H9 (cell line): ENCODE data around the gene NIT2. TPM values are rescaled to one million over a fixed set of nuclear protein-coding genes. Genes with fewer than 3 reads are reported as not detected.

ENCODE experiments used
- DNase-seq: peaks from one replicate; pipeline ENCODE4 v3.0.0-alpha.2; 2017
- H2AFZ ChIP-seq: one replicate; pipeline ENCODE4 v1.6.1; 2013; ENCODE audit warnings: mild to moderate bottlenecking, low read length, control low read depth, moderate library complexity
- H2AK5ac ChIP-seq: 2 replicates; pipeline ENCODE4 v1.6.1; 2013; ENCODE audit warnings: low read length, control low read depth, mixed read lengths; ENCODE audit not compliant: insufficient read length
- H2BK120ac ChIP-seq: one replicate; pipeline ENCODE4 v1.6.1; 2013; ENCODE audit warnings: low read depth, mild to moderate bottlenecking, low read length, control low read depth, inconsistent platforms; ENCODE audit not compliant: poor library complexity, severe bottlenecking
- H2BK12ac ChIP-seq: 2 replicates; pipeline ENCODE4 v1.6.1; 2013; ENCODE audit warnings: low read length, control low read depth, mixed read lengths, low read depth; ENCODE audit not compliant: insufficient read length
- H2BK15ac ChIP-seq: 2 replicates; pipeline ENCODE4 v1.6.1; 2013; ENCODE audit warnings: low read depth, low read length, control low read depth
- H2BK20ac ChIP-seq: one replicate; pipeline ENCODE4 v1.6.1; 2013; ENCODE audit warnings: low read depth, mild to moderate bottlenecking, low read length, control low read depth, inconsistent platforms; ENCODE audit not compliant: poor library complexity, severe bottlenecking
- H2BK5ac ChIP-seq: 2 replicates; pipeline ENCODE4 v1.6.1; 2013; ENCODE audit warnings: low read length, control low read depth, mixed read lengths; ENCODE audit not compliant: insufficient read length
- H3K14ac ChIP-seq: 2 replicates; pipeline ENCODE4 v1.6.1; 2013; ENCODE audit warnings: low read length, control low read depth; ENCODE audit not compliant: insufficient read depth
- H3K18ac ChIP-seq: 2 replicates; pipeline ENCODE4 v1.6.1; 2013; ENCODE audit warnings: low read depth, mild to moderate bottlenecking, mixed read lengths, low read length, control low read depth; ENCODE audit not compliant: insufficient read length
- H3K23ac ChIP-seq: 2 replicates; pipeline ENCODE4 v1.6.1; 2013; ENCODE audit warnings: low read length, control low read depth, mixed read lengths, low read depth; ENCODE audit not compliant: insufficient read length
- H3K23me2 ChIP-seq: 2 replicates; pipeline ENCODE4 v1.6.1; 2013; ENCODE audit warnings: low read depth, mild to moderate bottlenecking, mixed read lengths, low read length, control low read depth; ENCODE audit not compliant: insufficient read length, poor library complexity, severe bottlenecking
- H3K27ac ChIP-seq: 2 replicates; pipeline ENCODE4 v1.5.1; 2013; ENCODE audit warnings: low read length, control low read depth, mixed read lengths, low read depth; ENCODE audit not compliant: insufficient read length
- H3K27me3 ChIP-seq: 2 replicates; pipeline ENCODE4 v1.6.1; 2013; ENCODE audit warnings: low read length, control low read depth, inconsistent platforms; ENCODE audit not compliant: insufficient read depth
- H3K4ac ChIP-seq: 2 replicates; pipeline ENCODE4 v1.6.1; 2013; ENCODE audit warnings: low read depth, mild to moderate bottlenecking, control low read depth, inconsistent platforms, low read length, moderate library complexity
- H3K4me1 ChIP-seq: 2 replicates; pipeline ENCODE4 v1.6.1; 2013; ENCODE audit warnings: low read length, control low read depth, inconsistent platforms; ENCODE audit not compliant: insufficient read depth
- H3K4me2 ChIP-seq: 2 replicates; pipeline ENCODE4 v1.6.1; 2013; ENCODE audit warnings: low read length, control low read depth, mixed read lengths; ENCODE audit not compliant: insufficient read length, insufficient read depth
- H3K56ac ChIP-seq: 2 replicates; pipeline ENCODE4 v1.6.1; 2013; ENCODE audit warnings: low read depth, mild to moderate bottlenecking, mixed read lengths, low read length, control low read depth; ENCODE audit not compliant: insufficient read length
- H3K79me1 ChIP-seq: 2 replicates; pipeline ENCODE4 v1.6.1; 2013; ENCODE audit warnings: low read depth, mild to moderate bottlenecking, moderate library complexity, low read length, control low read depth, inconsistent platforms; ENCODE audit not compliant: insufficient read depth, poor library complexity, severe bottlenecking
- H3K79me2 ChIP-seq: 2 replicates; pipeline ENCODE4 v1.6.1; 2013; ENCODE audit warnings: low read length, control low read depth, inconsistent platforms; ENCODE audit not compliant: insufficient read depth
- H3K9ac ChIP-seq: 2 replicates; pipeline ENCODE4 v1.6.1; 2013; ENCODE audit warnings: low read length, control low read depth, mixed read lengths; ENCODE audit not compliant: insufficient read length; ENCODE audit errors: extremely low read depth
- H3K9me3 ChIP-seq: one replicate; pipeline ENCODE4 v1.6.1; 2013; ENCODE audit warnings: low read depth, low read length, inconsistent platforms; ENCODE audit not compliant: control insufficient read depth
- H3T11ph ChIP-seq: one replicate; pipeline ENCODE4 v1.6.1; 2013; ENCODE audit warnings: mild to moderate bottlenecking, low read length, control low read depth, inconsistent platforms
- H4K20me1 ChIP-seq: one replicate; pipeline ENCODE4 v1.6.1; 2013; ENCODE audit not compliant: control insufficient read depth, insufficient read length, insufficient read depth
- H4K5ac ChIP-seq: 2 replicates; pipeline ENCODE4 v1.6.1; 2013; ENCODE audit warnings: low read depth, mild to moderate bottlenecking, mixed read lengths, low read length, control low read depth; ENCODE audit not compliant: insufficient read length
- H4K8ac ChIP-seq: replicated peaks from 2 replicates; pipeline ENCODE4 v1.6.1; 2013; ENCODE audit warnings: low read length, control low read depth, mixed read lengths, low read depth; ENCODE audit not compliant: insufficient read length
- H4K91ac ChIP-seq: 2 replicates; pipeline ENCODE4 v1.6.1; 2013; ENCODE audit warnings: low read depth, mild to moderate bottlenecking, moderate library complexity, mixed read lengths, low read length, control low read depth; ENCODE audit not compliant: insufficient read length
- H3K27ac Mint-ChIP-seq, 3 experiments: 2 replicates in 2 of 3; 3 replicates in 1 of 3; pipeline ENCODE4 v1.8.0; 2020 to 2021; ENCODE audit warnings: mixed read lengths in 3 of 3, mild to moderate bottlenecking in 1 of 3, moderate library complexity in 1 of 3
- H3K27me3 Mint-ChIP-seq: 2 replicates; pipeline ENCODE4 v1.8.0; 2021; ENCODE audit warnings: low read depth, mild to moderate bottlenecking, moderate library complexity, mixed read lengths
- H3K36me3 Mint-ChIP-seq, 3 experiments: 2 replicates in 2 of 3; 3 replicates in 1 of 3; pipeline ENCODE4 v1.8.0; 2020 to 2021; ENCODE audit warnings: low read depth in 3 of 3, mixed read lengths in 3 of 3; ENCODE audit not compliant: insufficient read depth in 1 of 3
- H3K4me1 Mint-ChIP-seq, 2 experiments: 2 replicates each; pipeline ENCODE4 v1.8.0; 2020; ENCODE audit warnings: mixed read lengths in 2 of 2
- H3K4me3 Mint-ChIP-seq, 2 experiments: 2 replicates in 1 of 2; 3 replicates in 1 of 2; pipeline ENCODE4 v1.8.0; 2020 to 2021; ENCODE audit warnings: mild to moderate bottlenecking in 2 of 2, mixed read lengths in 2 of 2, moderate library complexity in 1 of 2
- H3K9me3 Mint-ChIP-seq, 2 experiments: 2 replicates in 1 of 2; 3 replicates in 1 of 2; pipeline ENCODE4 v1.8.0; 2020; ENCODE audit warnings: mild to moderate bottlenecking in 2 of 2, mixed read lengths in 2 of 2, moderate library complexity in 1 of 2
- CTCF ChIP-seq: fragments of 200-600 bp; sonication (generic); conservative IDR thresholded peaks from 3 replicates; pipeline ENCODE4 v1.8.0; 2021; ENCODE audit warnings: antibody characterized with exemption, mild to moderate bottlenecking
- WGBS: extraction: QIAGEN DNeasy Blood & Tissue Kit; methylation state at CpG from one replicate; pipeline ENCODE4 v1.1.7; 2013; ENCODE audit warnings: missing lambda C conversion rate, low lambda C conversion rate, mixed read lengths; ENCODE audit not compliant: insufficient read length; ENCODE audit errors: extremely low coverage; 5-methylcytosine and 5-hydroxymethylcytosine counted together
- total RNA-seq: library from RNA; stranded (reverse); gene quantifications from 2 replicates; pipeline ENCODE4 v1.2.1, GENCODE V29; 2021

Gene NIT2
- total RNA-seq, 1 experiment from 2014 or later = 26.6 TPM

- H2BK20ac ChIP-seq = no peak overlapping the region
- H3K23ac ChIP-seq = no peak overlapping the region
- H3K9ac ChIP-seq = no peak overlapping the region
- Mint-ChIP-seq H3K9me3 (peaks cover 0 to 3% of the 10 kb centered on the region in 2 experiments; a peak in 2 of 5 replicates), H3K4me3 (no peak overlapping the region), H3K27ac (no peak overlapping the region; a peak in 1 of 7 replicates), H3K27me3 (no peaks in the 10 kb centered on the region), H3K4me1 (no peaks in the 10 kb centered on the region), H3K36me3 (peaks cover 26 to 55% (median 50%) of the 10 kb centered on the region in 3 experiments)
- no peak overlapping the region for H2BK5ac ChIP-seq
- H2BK15ac ChIP-seq = no peak overlapping the region
- H2BK120ac ChIP-seq = no peak overlapping the region
- no peak overlapping the region for H3K27ac ChIP-seq
- no peak overlapping the region for H4K91ac ChIP-seq
- H3K18ac ChIP-seq = no peak overlapping the region
- no peaks in the 10 kb centered on the region for H3K9me3 ChIP-seq
- DNase-seq = no peak
- H3K14ac ChIP-seq = no peak overlapping the region
- no peak overlapping the region for H3K56ac ChIP-seq
- no peak overlapping the region for H3T11ph ChIP-seq
- H4K5ac ChIP-seq = no peak overlapping the region
- H3K4me2 ChIP-seq = no peak overlapping the region
- H3K4me1 ChIP-seq = no peaks in the 10 kb centered on the region
- H3K23me2 ChIP-seq = no peaks in the 10 kb centered on the region
- H3K4ac ChIP-seq = no peak overlapping the region
- peaks cover 4% of the 10 kb centered on the region for H3K79me1 ChIP-seq
- H3K27me3 ChIP-seq = no peaks in the 10 kb centered on the region
- no CpG with 5 or more reads among the region's 8 CpGs for WGBS
- H4K20me1 ChIP-seq = no peaks in the 10 kb centered on the region
- no peak for TF ChIP-seq CTCF
- H2BK12ac ChIP-seq = no peak overlapping the region
- no peak overlapping the region for H4K8ac ChIP-seq
- no peak overlapping the region for H2AK5ac ChIP-seq
- peaks cover 5% of the 10 kb centered on the region; the same call in 1 of the 2 replicates for H3K79me2 ChIP-seq
- no peak overlapping the region for H2AFZ ChIP-seq
These were observed 50.4 kb downstream of the NIT2 start for GRCh38 chr3:100384733-100385525.
